OCI-LY1 (cell line): ENCODE results near the gene WDR43.

Experiments
- H2AFZ ChIP-seq: fragments of 200-600 bp; sonication (generic), shearing (Covaris generic); 2 replicates; pipeline ENCODE4 v1.6.0; 2014; ENCODE audit warnings: antibody characterized with exemption, mild to moderate bottlenecking, low read length
- H3F3A ChIP-seq: fragments of 200-600 bp; sonication (generic), shearing (Covaris generic); 2 replicates; pipeline ENCODE4 v1.6.0; 2014; ENCODE audit warnings: mild to moderate bottlenecking, antibody characterized with exemption, low read length, moderate library complexity; ENCODE audit not compliant: insufficient read depth
- H3K27ac ChIP-seq: fragments of 200-600 bp; sonication (generic); 2 replicates; pipeline ENCODE4 v1.5.1; 2014; ENCODE audit warnings: low read length, mixed run types, mild to moderate bottlenecking, low read depth; ENCODE audit not compliant: poor library complexity, severe bottlenecking
- H3K27me3 ChIP-seq: fragments of 200-600 bp; sonication (generic); 2 replicates; pipeline ENCODE4 v1.6.0; 2014; ENCODE audit warnings: antibody characterized with exemption, mild to moderate bottlenecking, low read length, moderate library complexity; ENCODE audit not compliant: insufficient read depth
- H3K36me3 ChIP-seq: fragments of 200-600 bp; sonication (generic); 2 replicates; pipeline ENCODE4 v1.6.1; 2014; ENCODE audit warnings: mild to moderate bottlenecking, antibody characterized with exemption, low read length, moderate library complexity, mixed read lengths; ENCODE audit not compliant: insufficient read depth
- H3K4me1 ChIP-seq: fragments of 200-600 bp; sonication (generic); 2 replicates; pipeline ENCODE4 v1.5.1; 2014; ENCODE audit warnings: mild to moderate bottlenecking, low read length, moderate library complexity; ENCODE audit not compliant: insufficient read depth, severe bottlenecking
- H3K4me2 ChIP-seq: fragments of 200-600 bp; sonication (generic), shearing (Covaris generic); 2 replicates; pipeline ENCODE4 v1.6.1; 2014; ENCODE audit warnings: low read length
- H3K4me3 ChIP-seq: fragments of 200-600 bp; sonication (generic); 2 replicates; pipeline ENCODE4 v1.5.1; 2014; ENCODE audit warnings: low read length, low read depth, mild to moderate bottlenecking, mixed read lengths; ENCODE audit not compliant: poor library complexity, severe bottlenecking
- H3K79me2 ChIP-seq: fragments of 200-600 bp; shearing (Covaris generic); 2 replicates; pipeline ENCODE4 v1.6.1; 2016; ENCODE audit warnings: mixed run types, low read length, mixed read lengths; ENCODE audit not compliant: insufficient read depth
- H3K9ac ChIP-seq: fragments of 200-600 bp; sonication (generic), shearing (Covaris generic); 2 replicates; pipeline ENCODE4 v1.6.1; 2014; ENCODE audit warnings: mild to moderate bottlenecking, low read length, mixed read lengths
- H3K9me2 ChIP-seq: fragments of 200-600 bp; sonication (generic), shearing (Covaris generic); 2 replicates; pipeline ENCODE4 v1.6.1; 2014; ENCODE audit warnings: low read depth, mild to moderate bottlenecking, low read length, mixed read lengths
- H3K9me3 ChIP-seq: fragments of 200-600 bp; shearing (Covaris generic); 2 replicates; pipeline ENCODE4 v1.6.1; 2014; ENCODE audit warnings: low read length, mixed read lengths
- H4K20me1 ChIP-seq: fragments of 200-600 bp; sonication (generic), shearing (Covaris generic); 2 replicates; pipeline ENCODE4 v1.6.0; 2016; ENCODE audit warnings: mild to moderate bottlenecking, low read length; ENCODE audit not compliant: insufficient read depth
- CTCF ChIP-seq: fragments of 200-600 bp; sonication (generic), shearing (Covaris generic); IDR thresholded peaks from 2 replicates; pipeline ENCODE4 v1.5.1; 2017; ENCODE audit warnings: mild to moderate bottlenecking, antibody characterized with exemption, low read length, moderate library complexity, mixed read lengths
- EZH2 ChIP-seq: fragments of 200-600 bp; sonication (generic), shearing (Covaris generic); IDR thresholded peaks from 2 replicates; pipeline ENCODE4 v1.8.0; 2017; ENCODE audit warnings: borderline replicate concordance, mixed run types, mild to moderate bottlenecking, antibody characterized with exemption, low read length, moderate library complexity, mixed read lengths

The WDR43 gene

GRCh38 chr2:28995765-28996750, 101.6 kb downstream of the WDR43 start:
- TF ChIP-seq EZH2: no peak
- TF ChIP-seq CTCF: no peak
- Histone ChIP-seq H3K4me3 (no peak overlapping the region), H3K9ac (no peak overlapping the region), H3K27ac (no peak overlapping the region), H4K20me1 (no peaks in the 10 kb centered on the region), H2AFZ (no peak overlapping the region), H3K27me3 (peaks cover 5% of the 10 kb centered on the region; the same call in 1 of the 2 replicates), H3K79me2 (no peaks in the 10 kb centered on the region), H3K9me3 (no peaks in the 10 kb centered on the region), H3K4me1 (no peaks in the 10 kb centered on the region), H3F3A (no peaks in the 10 kb centered on the region), H3K36me3 (no peaks in the 10 kb centered on the region), H3K9me2 (no peaks in the 10 kb centered on the region), H3K4me2 (no peak overlapping the region)

- Histone ChIP-seq H3K36me3 (no peaks in the 10 kb centered on the region), H3K79me2 (no peaks in the 10 kb centered on the region), H3K4me1 (no peaks in the 10 kb centered on the region), H3K9ac (no peak overlapping the region), H4K20me1 (no peaks in the 10 kb centered on the region), H3K9me3 (no peaks in the 10 kb centered on the region), H3F3A (no peaks in the 10 kb centered on the region), H3K27me3 (peaks cover 5% of the 10 kb centered on the region; the same call in 1 of the 2 replicates), H3K27ac (no peak overlapping the region), H3K9me2 (no peaks in the 10 kb centered on the region), H2AFZ (no peak overlapping the region), H3K4me3 (no peak overlapping the region), H3K4me2 (no peak overlapping the region)
- TF ChIP-seq EZH2 (no peak), CTCF (no peak)
Observed at GRCh38 chr2:28997237-28997846, 102.9 kb downstream of the WDR43 start.
